Suppressor macrophage treated with lipopolysaccharide for 1 hour (primary cell): ENCODE results near the gene WNT9B.
A peak's percentile ranks its signal among the peaks of the same experiment; 100 is the strongest.
"Not testable (repeated sequence)": the region's sequence is repeated elsewhere in the genome, so short reads cannot be mapped to it uniquely, and the experiment has no call there.

Experiments
- DNase-seq, 3 donors: peaks; one replicate each; pipeline ENCODE4 v3.0.0-alpha.2; 2020 to 2022

WNT9B gene

DNA sequence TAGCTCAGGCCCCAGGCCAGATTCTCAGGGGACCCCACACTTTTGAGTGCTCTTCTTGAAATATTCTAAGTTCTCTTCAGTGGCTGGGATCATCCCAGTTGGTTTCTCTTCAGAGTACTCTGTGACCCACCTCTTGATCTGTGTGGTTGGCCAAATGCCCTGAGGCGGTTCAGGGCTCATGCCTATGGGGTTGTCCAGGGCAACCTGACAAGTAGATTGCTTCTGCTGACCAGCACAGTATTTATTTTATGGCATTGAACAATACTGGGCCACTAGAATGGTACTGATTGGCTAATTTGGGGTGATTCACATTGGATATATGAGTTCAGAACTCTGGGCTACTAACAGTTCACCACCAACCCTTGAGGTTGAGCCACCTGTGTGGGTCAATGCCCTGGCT, 64.2 kb downstream of the WNT9B start:
- no peak for DNase-seq

DNA sequence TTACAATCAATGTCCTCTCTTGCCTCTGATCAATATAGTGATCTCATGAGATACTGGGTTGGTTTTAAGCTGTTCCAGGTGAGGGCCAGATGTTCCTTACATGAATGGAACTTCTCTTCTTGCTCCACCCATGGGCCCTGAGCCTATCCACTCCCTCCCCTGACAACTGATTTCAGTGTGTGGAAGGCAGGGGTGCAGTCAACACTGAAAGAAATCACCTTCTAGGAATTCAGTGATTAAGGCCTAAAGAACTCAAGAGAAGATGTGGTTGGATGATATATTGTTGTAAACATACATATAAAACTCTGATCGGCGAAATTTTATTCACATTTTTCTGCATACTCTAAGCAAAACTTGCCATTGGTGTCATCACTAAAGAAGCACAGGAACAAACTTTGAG, 64.8 kb downstream of the WNT9B start:
- no peak for DNase-seq

DNA sequence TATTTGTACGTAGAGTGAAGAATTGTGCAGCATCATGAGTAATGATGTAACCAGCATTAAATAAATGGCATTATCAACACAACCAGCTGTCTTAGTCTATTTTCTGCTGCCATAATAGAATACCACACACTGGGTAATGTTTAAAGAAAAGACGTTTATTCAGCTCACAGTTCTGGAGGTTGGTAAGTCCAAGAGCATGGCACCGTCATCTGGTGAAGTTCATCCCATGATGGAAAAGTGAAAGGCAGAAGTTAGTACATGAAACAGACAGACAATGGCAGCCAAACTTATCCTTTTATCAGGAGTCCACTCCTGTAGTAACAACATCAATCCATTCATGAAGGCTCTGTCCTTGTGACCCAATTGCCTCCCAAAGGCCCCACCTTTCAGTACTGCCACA, 65.2 kb downstream of the WNT9B start:
- no peak for DNase-seq

DNA sequence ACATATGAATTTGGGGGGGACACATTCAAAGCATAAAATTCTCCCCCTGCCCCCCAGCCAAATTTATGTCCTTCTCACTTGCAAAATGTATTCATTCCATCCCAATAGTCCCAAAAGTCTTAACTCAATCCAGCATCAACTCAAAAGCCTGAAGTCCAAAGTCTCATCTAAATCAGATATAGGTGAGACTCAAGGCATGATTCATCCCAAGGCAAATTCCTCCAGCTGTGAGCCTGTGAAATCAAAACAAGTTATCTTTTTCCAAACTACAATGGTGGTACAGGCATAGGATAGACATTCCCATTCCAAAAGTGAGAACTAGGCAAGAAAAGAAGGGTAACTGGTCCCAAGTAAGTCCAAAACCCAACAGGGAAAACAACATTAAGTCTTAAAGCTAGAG, 65.7 kb downstream of the WNT9B start:
- DNase-seq = no peak

DNA sequence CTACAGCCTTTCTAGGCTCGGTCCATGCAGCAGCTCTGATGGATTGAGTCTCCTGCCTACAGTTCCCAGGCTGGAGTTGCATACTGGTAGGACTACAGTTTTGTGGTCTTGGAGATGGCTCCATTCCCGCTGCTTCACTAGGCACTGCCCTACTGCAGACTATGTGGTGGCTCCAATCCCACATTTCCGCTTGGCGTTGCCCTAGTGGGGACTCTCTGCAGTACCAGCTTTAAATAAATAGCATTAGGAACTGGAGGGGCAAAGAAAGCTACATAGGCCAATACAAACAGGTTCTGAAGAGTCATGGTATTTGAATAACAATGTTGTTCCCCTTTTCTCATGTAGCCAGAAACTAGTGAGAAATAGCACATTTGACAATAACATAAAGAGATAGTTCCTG, 66.1 kb downstream of the WNT9B start:
- DNase-seq = peak in 1 of 3 donors; percentile 4

DNA sequence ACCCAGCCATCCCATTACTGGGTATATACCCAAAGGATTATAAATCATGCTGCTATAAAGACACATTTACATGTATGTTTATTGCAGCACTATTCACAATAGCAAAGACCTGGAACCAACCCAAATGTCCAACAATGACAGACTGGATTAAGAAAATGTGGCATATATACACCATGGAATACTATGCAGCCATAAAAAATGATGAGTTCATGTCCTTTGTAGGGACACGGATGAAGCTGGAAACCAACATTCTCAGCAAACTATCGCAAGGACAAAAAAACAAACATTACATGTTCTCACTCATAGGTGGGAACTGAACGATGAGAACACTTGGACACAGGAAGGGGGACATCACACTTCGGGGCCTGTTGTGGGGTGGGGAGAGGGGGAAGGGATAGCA, 70.6 kb downstream of the WNT9B start:
- not testable (repeated sequence) for DNase-seq

DNA sequence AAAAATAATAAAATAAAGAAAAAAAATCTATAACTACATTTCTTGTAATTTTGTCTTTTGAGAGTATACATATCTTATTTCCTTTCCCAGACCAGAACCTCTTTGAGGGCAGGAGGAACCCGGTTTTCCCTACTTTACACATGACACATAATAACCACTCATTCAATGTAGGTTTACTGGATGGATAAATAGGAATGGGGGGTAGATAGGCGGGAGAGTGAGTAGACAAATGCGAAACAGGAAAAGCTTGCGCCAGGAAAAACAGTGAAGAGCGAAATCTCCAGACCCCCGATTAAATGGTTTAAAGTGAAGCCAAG, 71.1 kb downstream of the WNT9B start:
- DNase-seq = no peak

DNA sequence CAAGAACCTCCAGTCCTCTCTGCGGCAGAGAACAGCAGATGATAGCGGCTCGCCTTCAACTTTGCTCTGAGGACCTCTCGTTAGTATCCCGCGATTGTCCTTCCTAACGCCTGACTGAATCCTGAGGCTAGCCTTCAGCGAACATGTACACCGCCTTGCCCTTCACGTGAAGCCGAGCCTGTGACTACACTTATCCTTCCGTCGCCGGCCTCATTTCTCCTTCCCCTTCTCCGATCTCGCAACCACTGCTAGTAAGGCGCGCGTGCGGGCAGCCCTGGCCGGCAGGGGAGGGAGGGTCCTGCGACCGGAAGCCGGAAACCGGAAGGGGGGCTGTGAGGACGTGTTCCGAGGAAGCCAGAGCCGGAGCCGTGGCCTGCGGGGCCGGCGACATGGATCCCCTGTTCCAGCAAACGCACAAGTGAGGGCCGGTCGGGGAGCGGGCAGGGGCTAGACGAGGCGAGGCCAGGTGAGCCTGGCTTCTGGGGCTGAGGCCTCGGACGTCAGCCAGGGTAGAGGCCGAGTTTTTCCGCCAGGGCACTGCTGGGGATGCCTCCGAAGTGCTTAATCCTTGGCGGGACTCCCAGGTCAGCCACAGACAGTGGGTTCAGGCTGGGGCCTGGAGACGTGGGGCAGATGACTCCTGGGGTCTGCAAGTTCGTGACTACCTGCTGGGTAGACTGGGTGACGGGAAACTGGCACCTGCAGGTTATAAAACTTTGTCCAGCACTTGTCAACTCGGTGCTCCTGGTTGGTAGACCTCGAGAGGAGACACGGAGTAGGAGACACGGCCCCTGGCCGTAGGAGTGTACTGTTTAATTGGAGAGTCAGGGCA, 71.6 kb downstream of the WNT9B start, which contains the start of gene GOSR2:
Gene GOSR2, plus strand, starts transcription at position 357 of the 832 bp plus-strand sequence. Its CDS starts 33 bp downstream, at position 390.
- DNase-seq = peak; percentile 92 to 95 (median 92)

DNA sequence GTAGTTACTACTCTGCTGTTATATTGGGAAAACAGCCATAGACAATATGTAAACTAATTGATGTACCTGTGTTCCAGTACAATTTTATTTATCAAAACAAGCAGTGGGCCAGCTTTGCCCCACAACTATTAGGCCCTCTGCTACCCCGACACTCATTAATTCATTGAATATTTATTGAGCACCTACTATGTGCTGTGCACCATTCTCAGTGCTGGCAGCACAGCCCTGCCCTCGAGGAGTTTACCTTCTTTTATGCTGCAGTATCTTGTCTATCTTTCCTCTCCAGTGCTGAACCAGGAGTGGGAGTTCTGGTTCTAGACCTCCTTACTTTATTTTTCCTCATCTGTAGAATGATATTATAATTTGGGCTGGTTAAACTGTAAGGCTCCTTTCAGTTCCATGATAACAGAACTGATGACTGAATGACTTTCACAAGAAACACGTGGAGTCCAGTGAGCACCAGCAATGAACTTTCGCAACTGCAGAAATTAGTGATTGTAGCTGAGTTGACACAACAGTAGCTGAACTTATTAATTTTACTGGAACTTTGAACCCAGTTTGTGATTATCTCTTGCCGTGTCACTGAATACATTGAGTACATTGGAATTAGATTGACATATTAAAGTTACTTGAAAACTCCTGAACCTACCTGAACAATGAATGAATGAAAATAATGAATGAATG, 73.9 kb downstream of the WNT9B start:
- peak; percentile 29 to 59 (median 57) for DNase-seq

DNA sequence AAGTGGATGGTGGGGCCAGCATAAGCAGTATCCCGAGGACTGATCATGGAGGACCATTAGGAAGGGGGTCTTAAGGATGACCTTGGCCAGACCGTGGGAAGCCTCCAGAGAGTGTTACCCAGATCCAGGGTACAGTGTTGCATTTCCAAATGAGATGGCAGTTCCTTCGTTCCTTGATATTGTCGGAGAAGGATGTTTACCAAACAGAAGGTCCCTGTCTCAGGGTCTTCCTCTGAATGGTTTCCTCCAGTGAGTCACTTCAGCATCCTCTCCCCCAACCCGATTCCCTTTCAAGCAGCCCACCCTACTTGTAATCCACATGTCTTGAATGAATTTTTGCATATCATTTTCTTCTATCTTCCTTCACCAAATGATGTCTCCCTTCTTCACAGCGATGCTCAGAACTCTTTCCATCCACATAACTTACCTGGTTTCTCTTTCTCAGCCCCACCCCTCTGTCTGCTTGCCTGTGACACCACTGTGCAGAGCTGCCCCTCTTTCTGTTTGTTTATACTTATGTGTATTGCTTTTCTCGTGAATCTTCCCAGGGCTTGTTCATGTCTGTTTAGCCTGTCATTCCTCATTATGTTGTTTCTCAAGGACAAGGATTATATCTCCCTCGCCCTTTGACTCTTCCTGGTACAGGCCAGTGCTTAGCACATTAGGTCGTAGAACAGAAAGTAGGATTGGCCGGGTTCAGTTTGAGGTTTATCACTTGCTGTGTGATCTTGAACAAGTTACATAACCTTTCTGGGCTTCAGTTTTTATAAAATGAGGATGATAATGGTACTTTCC, 77.3 kb downstream of the WNT9B start:
- no peak for DNase-seq

DNA sequence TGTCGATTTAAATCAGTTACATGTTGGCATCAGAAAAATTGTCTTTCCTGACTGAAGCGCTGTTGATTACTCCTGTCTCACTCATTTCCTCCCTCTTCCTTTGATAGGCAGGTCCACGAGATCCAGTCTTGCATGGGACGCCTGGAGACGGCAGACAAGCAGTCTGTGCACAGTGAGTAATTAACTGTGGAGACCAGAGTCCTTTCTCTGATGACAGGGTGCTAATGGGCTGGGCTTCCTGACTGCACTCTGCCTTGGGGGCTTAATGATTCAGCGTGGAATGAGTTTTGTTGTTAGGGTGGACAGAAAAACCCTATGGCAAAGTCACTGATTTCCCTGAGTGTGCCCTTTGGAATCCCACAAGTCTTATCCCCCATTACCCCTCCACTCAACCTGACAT, 78.0 kb downstream of the WNT9B start:
- DNase-seq = no peak

DNA sequence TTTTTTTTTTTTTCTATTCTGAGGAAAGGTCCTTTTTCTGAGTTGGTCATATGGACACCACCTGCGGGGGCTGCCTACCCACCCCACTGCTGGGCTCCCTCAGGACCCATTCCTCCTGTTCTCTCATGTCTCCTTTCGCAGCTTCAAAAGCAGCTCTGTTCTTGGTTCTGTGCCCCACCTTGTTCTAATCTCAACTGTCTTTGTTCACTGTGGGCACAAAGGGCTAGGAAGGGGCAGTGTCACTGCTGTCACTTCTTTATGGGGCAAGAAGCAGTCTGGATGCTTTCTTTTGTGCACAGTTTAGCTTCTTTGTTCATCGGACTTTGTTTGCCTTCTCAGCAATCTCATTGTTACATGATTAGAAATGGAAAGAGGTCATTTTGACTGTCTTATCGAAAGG, 78.7 kb downstream of the WNT9B start:
- DNase-seq = no peak

DNA sequence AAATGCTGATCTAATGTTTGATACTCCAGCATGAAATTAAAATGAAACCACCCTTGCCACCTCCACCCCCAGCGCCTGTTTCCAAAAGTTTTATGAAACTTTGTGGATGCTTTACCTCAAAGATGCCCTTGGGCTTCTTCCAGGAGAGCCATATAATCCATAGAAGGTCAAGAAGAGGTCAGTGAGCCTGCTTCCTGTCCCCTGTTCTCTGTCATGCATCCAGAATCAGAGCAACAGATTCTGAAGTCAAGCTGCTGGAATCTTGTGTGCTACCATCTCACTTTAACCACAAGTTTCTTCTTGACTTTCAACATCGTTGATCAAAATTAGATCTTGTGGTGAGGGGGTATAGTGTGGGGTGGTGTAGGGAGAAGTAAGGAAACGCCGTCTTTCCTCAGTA, 80.2 kb downstream of the WNT9B start:
- DNase-seq = no peak

DNA sequence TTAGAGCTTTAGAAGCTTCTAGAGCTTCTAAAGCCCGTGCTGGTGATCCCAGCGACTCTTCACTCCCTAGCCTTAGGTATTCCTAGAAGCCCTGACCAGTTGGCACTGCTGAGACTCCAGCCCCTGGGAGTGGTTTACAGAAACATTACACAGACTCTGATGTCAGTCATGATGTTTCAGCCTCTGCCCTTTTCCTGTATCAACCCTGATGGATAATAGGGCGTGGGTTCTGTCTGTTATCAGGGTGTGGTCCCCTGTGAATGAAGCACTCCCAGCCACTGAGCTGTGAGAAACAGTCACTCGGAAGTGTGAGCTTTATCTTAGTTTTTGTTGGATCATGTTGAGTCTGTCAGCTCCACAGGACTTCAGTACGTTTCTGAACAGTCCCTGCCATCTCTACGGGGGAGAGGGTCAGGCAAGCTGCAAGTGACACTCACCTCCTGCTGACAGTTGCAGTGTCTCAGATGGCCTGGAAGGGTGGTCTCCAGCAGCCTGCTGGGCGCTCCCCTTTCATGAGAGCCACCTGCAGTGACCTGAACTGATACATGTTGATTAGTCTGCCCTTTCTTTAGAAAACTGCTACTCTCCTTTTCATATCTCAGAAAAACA, 84.4 kb downstream of the WNT9B start:
- no peak for DNase-seq
